Heart left ventricle (tissue), 16 donors: ENCODE data around the gene CYP2U1. TPM values are rescaled to one million over a fixed set of nuclear protein-coding genes. Genes with fewer than 3 reads are reported as not detected.

Experiments
- ATAC-seq, 4 donors: fragments of 200-7000 bp; cut with Tn5 transposase; one replicate each; pipeline ENCODE4 v1.9.1; 2020 to 2022; ENCODE audit warnings: moderate library complexity in 4 of 4, mild to moderate bottlenecking in 3 of 4, moderate number of reproducible peaks in 1 of 4
- DNase-seq, 5 donors: peaks; one replicate each; pipeline ENCODE4 v3.0.0-alpha.2; 2020
- H3K27ac ChIP-seq, 12 donors: fragments of 200-600 bp; sonication (generic) in 4 of 12; one replicate each; pipeline versions ENCODE4 v1.5.0 to v1.8.0; 2016 to 2022; ENCODE audit warnings: mild to moderate bottlenecking in 2 of 12
- H3K27me3 ChIP-seq, 9 donors: fragments of 200-600 bp; sonication (generic) in 2 of 9; one replicate each; pipeline versions ENCODE4 v1.5.1 to v1.8.0; 2016 to 2022; ENCODE audit warnings: mild to moderate bottlenecking in 3 of 9
- H3K36me3 ChIP-seq, 9 donors: fragments of 200-600 bp; sonication (generic) in 2 of 9; one replicate each; pipeline versions ENCODE4 v1.5.0 to v1.8.0; 2018 to 2022; ENCODE audit warnings: mild to moderate bottlenecking in 2 of 9
- H3K4me1 ChIP-seq, 12 donors: fragments of 200-600 bp; sonication (generic) in 4 of 12; one replicate each; pipeline versions ENCODE4 v1.5.0 to v1.8.0; 2016 to 2022; ENCODE audit warnings: mild to moderate bottlenecking in 3 of 12
- H3K4me3 ChIP-seq, 12 donors: fragments of 200-600 bp; sonication (generic) in 4 of 12; one replicate each; pipeline versions ENCODE4 v1.5.0 to v1.8.0; 2017 to 2022; ENCODE audit warnings: mild to moderate bottlenecking in 9 of 12, moderate library complexity in 4 of 12
- H3K9me3 ChIP-seq, 12 donors: fragments of 200-600 bp; sonication (generic) in 4 of 12; one replicate each; pipeline versions ENCODE4 v1.5.0 to v1.8.0; 2016 to 2022; ENCODE audit warnings: mild to moderate bottlenecking in 1 of 12
- POLR2A ChIP-seq, 2 donors: fragments of 450-650 bp; IDR thresholded peaks; one replicate each; pipeline ENCODE4 v1.6.1; 2017; ENCODE audit warnings: antibody characterized with exemption in 2 of 2, mild to moderate bottlenecking in 2 of 2, moderate library complexity in 2 of 2
- WGBS, 4 donors: extraction: QIAGEN DNeasy Blood & Tissue Kit in 2 of 4; methylation state at CpG; one replicate each; pipeline versions ENCODE4 v1.1.5 to v1.1.7; 2013 to 2018; 5-methylcytosine and 5-hydroxymethylcytosine counted together
- intact Hi-C, 10 donors: fragments of 100-400 bp; cut with DNase I; formaldehyde crosslinking; loops; one replicate each; pipeline versions ENCODE4 v1.11.1 to v1.14.2; 2022
- polyA plus RNA-seq, 2 donors: library from polyadenylated mRNA; stranded (reverse); fragments of 200-250 nt; gene quantifications; one replicate each; pipeline ENCODE4 v1.2.3, GENCODE V29; 2013
- total RNA-seq, 9 donors: library from RNA; depleted of rRNA in 2 of 9; stranded (reverse); fragments of >200 nt in 2 of 9; fragmentation: NEBNext Ultra II Directional in 3 of 9; extraction: Animal tissue kit (Norgen Biotek cat#: 25700) in 3 of 9; gene quantifications; one replicate each; pipeline versions ENCODE4 v1.1.0 to v1.2.4, GENCODE V29; 2016 to 2023
- TF ChIP-seq, protein P1 (sequence below), 12 donors: fragments of 200-600 bp; sonication (generic) in 4 of 12; IDR thresholded peaks; one replicate each; pipeline versions ENCODE4 v1.5.0 to v1.8.0; 2018 to 2022; ENCODE audit warnings: antibody characterized with exemption in 12 of 12, mild to moderate bottlenecking in 5 of 12
- donor health status: ischemic (EF 13 %, LVEDD 7.1; RV severe dilation, severe dysfunction).
- donor health status: healthy with polysubstance abuse.
- donor health status: DM: no; HTN: yes; CAD: no.
- donor health status: DM: no; HTN: no; CAD: no.
- donor health status: ischemic (EF 25% LVEDD 6.9; RV normal size, moderate dysfunction).
- donor health status: ischemic (EF 25% LVEDD 5.7; RV mildly dilated, moderate dysfunction).
- donor health status: healthy.
- donor health status: DM: yes; HTN: yes; CAD: no.
- donor health status: ischemic (EF 35%, LVEDD 5.7; RV mildly dilated, moderate dysfunction).
- donor health status: nonischemic (EF 11% LVEDD 7.7; RV severe dilation, severe dysfunction).
- donor health status: DM: yes; HTN: yes; CAD: no.
- donor health status: PGD.
- donor health status: ischemic (EF 29% LVEDD 5.4; RV normal size, mild dysfunction).
- donor health status: nonischemic (EF 23%, LVEDD 6.1; RV moderate dilation, normal function).

CYP2U1 gene
- total and polyA plus RNA-seq, 11 donors, result 3.7 to 11.8 (median 6.7) TPM

DNA sequence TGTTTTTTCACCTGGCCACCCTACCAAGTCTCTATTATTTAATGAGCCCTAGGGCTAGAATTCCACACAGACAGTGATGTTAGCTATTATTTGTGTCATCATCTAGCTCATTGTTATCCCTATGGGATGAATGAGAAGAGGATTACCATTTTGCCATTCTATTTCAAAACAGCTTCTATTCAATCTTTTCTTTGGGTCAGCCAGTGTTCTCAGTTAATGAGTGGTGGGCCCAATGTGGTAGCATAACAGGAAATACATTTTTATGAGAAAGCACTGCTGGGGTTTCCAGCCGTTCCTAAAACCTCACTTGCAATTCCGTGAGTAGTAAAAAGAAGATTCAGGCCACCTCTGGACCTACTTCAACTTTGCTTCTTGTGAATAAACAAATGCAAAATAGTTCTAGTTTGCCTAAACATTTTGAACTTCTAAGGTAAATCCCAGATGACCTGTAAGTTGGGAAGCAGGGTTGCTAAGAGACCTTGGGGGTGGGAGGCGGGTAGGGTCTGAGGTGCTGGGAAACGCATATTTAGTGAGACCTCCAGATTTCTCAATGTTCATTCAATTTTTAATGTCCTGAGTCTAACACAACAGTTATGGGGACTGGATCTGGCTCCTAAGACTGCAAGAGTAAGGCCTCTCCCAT, 24.8 kb upstream of the CYP2U1 start:
- peaks cover 0 to 52% (median 5%) of the 10 kb centered on the region in 9 donors for H3K36me3 ChIP-seq
- no peak overlapping the region for H3K27ac ChIP-seq
- TF ChIP-seq, protein P1, sequence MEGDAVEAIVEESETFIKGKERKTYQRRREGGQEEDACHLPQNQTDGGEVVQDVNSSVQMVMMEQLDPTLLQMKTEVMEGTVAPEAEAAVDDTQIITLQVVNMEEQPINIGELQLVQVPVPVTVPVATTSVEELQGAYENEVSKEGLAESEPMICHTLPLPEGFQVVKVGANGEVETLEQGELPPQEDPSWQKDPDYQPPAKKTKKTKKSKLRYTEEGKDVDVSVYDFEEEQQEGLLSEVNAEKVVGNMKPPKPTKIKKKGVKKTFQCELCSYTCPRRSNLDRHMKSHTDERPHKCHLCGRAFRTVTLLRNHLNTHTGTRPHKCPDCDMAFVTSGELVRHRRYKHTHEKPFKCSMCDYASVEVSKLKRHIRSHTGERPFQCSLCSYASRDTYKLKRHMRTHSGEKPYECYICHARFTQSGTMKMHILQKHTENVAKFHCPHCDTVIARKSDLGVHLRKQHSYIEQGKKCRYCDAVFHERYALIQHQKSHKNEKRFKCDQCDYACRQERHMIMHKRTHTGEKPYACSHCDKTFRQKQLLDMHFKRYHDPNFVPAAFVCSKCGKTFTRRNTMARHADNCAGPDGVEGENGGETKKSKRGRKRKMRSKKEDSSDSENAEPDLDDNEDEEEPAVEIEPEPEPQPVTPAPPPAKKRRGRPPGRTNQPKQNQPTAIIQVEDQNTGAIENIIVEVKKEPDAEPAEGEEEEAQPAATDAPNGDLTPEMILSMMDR (IDR thresholded peaks at IDR 0.05), result no peak
- no peak for TF ChIP-seq POLR2A (IDR thresholded peaks at IDR 0.05)
- peaks cover 0 to 4% (median 0%) of the 10 kb centered on the region in 12 donors for H3K4me1 ChIP-seq
- no peaks in the 10 kb centered on the region for H3K27me3 ChIP-seq
- intact Hi-C loops, result loop anchor here in 1 of 10 donors (10.0 kb wide), 1 partner anchor 82 kb away; the partner anchor contains the start of gene SGMS2
- no peak overlapping the region for H3K4me3 ChIP-seq
- 86 to 92% (median 90%) methylated on average over 4 of the region's 4 CpGs for WGBS, 4 donors
- DNase-seq (no peak), ATAC-seq (no peak)
- no peaks in the 10 kb centered on the region for H3K9me3 ChIP-seq

DNA sequence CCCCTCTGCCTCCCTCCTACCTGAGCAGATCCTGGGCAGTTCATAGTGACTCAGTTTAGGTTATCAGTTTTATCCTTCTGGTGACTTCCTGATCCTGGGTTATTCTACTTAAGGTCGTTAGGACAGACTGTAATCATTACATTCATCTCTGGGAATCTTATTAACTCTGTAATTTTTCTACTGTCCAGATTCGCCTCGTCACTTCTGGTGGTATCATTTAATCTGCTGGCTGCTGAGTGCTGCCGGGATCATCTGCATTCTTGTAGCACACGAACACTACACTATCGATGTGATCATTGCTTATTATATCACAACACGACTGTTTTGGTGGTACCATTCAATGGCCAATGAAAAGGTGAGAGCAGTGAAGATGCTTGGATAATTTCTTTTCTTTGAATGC, 23.0 kb upstream of the CYP2U1 start:
- intact Hi-C loops, result loop anchor here in 1 of 10 donors (2.0 to 10.0 kb wide), 2 partner anchors 84 to 144 kb away; partner anchors contain the start of gene SGMS2
- TF ChIP-seq, protein P1 (IDR thresholded peaks at IDR 0.05), result no peak
- no peak for TF ChIP-seq POLR2A (IDR thresholded peaks at IDR 0.05)
- no peak overlapping the region for H3K4me3 ChIP-seq
- no peaks in the 10 kb centered on the region for H3K27me3 ChIP-seq
- no peak overlapping the region for H3K27ac ChIP-seq
- 82 to 86% (median 83%) methylated on average over 7 of the region's 7 CpGs for WGBS, 4 donors
- peaks cover 0 to 48% (median 5%) of the 10 kb centered on the region in 9 donors for H3K36me3 ChIP-seq
- no peak for ATAC-seq
- H3K9me3 ChIP-seq, result no peaks in the 10 kb centered on the region
- DNase-seq, result no peak
- peaks cover 0 to 3% (median 0%) of the 10 kb centered on the region in 12 donors for H3K4me1 ChIP-seq

DNA sequence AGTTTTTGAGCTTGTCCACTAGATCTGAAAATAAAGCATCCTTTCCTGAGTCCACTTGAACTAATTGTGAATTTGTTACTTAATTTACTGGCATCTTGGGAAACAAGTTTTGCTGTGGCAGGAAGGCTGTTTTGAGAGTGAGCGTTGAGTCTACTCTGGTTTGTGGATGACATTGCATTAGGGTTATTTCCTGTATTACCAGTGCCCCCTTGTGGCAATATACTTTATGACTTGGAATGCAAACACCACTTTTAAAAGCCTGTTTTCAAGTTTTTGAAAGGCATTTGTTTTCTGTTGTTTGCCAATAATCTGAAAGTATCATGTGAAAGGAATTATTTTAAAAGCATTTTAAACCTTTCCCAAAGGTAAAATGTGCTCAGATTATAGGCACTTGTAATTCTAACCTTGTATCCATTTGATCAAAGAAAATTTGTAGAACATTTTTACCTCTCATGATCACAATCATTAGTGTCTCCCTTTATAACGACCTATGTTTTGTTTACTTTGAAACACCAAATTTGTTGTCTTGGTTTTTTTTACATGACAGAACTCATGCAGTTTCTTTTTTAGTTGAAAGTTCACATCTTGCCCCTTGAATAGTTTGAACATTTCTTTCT, 18.0 kb upstream of the CYP2U1 start:
- DNase-seq (peak in 1 of 5 donors; percentile 44), ATAC-seq (peak in 3 of 4 donors; percentile 73 to 86 (median 77))
- peaks cover 0 to 3% (median 0%) of the 10 kb centered on the region in 12 donors for H3K4me1 ChIP-seq
- WGBS, 4 donors, result 12 to 21% (median 14%) methylated on average over 2 of the region's 2 CpGs
- H3K27me3 ChIP-seq, result no peaks in the 10 kb centered on the region
- H3K36me3 ChIP-seq, result peaks cover 0 to 33% (median 9%) of the 10 kb centered on the region in 9 donors
- TF ChIP-seq, protein P1 (IDR thresholded peaks at IDR 0.05), result peak; percentile 62 to 94 (median 80)
- no peak for TF ChIP-seq POLR2A (IDR thresholded peaks at IDR 0.05)
- no peak overlapping the region for H3K4me3 ChIP-seq
- intact Hi-C loops, result loop anchor here in 9 of 10 donors (1.0 to 5.0 kb wide), 5 partner anchors 86 to 156 kb away; partner anchors contain the start of gene SGMS2 (in 2 of the 9)
- H3K9me3 ChIP-seq, result no peaks in the 10 kb centered on the region
- H3K27ac ChIP-seq, result no peak overlapping the region

DNA sequence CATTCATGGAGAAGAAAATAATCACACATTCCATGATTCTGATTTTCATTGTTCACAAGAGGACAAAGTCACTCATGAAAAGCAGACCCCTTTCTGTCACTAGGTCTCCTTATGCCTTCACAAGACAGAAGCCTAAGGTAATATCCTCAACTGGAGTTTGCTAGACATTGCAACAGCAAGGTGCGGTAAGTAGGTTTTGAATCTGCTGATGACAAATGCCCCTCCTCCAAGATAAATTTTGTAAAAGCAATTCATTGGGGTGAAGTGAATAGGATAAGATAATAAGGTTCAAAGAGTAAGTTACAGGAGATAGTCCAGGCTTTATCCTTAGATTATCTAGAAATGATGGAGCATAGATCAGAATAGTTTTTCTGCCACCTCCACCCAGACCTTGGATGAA, 16.1 kb upstream of the CYP2U1 start:
- intact Hi-C loops, result loop anchor here in 2 of 10 donors (1.0 to 2.0 kb wide), 2 partner anchors 157 to 158 kb away; no protein-coding TSS in a partner anchor
- TF ChIP-seq, protein P1 (IDR thresholded peaks at IDR 0.05), result no peak
- Histone ChIP-seq H3K27ac (no peak overlapping the region), H3K27me3 (no peaks in the 10 kb centered on the region), H3K36me3 (peaks cover 0 to 17% (median 5%) of the 10 kb centered on the region in 9 donors), H3K9me3 (peaks cover 0 to 15% (median 6%) of the 10 kb centered on the region in 12 donors), H3K4me1 (peaks cover 0 to 3% (median 0%) of the 10 kb centered on the region in 12 donors), H3K4me3 (no peak overlapping the region)
- 89 to 94% (median 92%) methylated on average over 1 of the region's 1 CpG for WGBS, 4 donors
- DNase-seq (no peak), ATAC-seq (no peak)
